GM23338 (cell line): Measurements from ENCODE around the gene SIRT7. TPM values are rescaled to one million over a fixed set of nuclear protein-coding genes. Genes with fewer than 3 reads are reported as not detected.

ENCODE experiments used
- ATAC-seq: fragments of 200-7000 bp; cut with Tn5 transposase; 3 replicates; pipeline ENCODE4 v1.9.1; 2020
- DNase-seq: peaks from one replicate; pipeline ENCODE4 v3.0.0-alpha.2; 2015; ENCODE audit warnings: low spot score
- H2AFZ ChIP-seq: fragments of 200-600 bp; sonication (generic); 2 replicates; pipeline ENCODE4 v1.8.0; 2016; ENCODE audit warnings: antibody characterized with exemption, mild to moderate bottlenecking, moderate library complexity
- H3F3A ChIP-seq: fragments of 200-600 bp; sonication (generic); replicated peaks from 2 replicates; pipeline ENCODE4 v1.8.0; 2017; ENCODE audit warnings: antibody characterized with exemption, mixed run types, low read depth
- H3K27ac ChIP-seq: fragments of 200-600 bp; sonication (generic); 2 replicates; pipeline ENCODE4 v1.6.1; 2016; ENCODE audit warnings: low read depth
- H3K27me3 ChIP-seq: fragments of 200-600 bp; sonication (generic); 2 replicates; pipeline ENCODE4 v1.8.0; 2016; ENCODE audit warnings: mild to moderate bottlenecking, mixed run types, moderate library complexity; ENCODE audit not compliant: insufficient read depth
- H3K36me3 ChIP-seq: fragments of 200-600 bp; sonication (generic); 2 replicates; pipeline ENCODE4 v1.8.0; 2016; ENCODE audit warnings: mild to moderate bottlenecking; ENCODE audit not compliant: insufficient read depth
- H3K4me1 ChIP-seq: fragments of 200-600 bp; sonication (generic); 2 replicates; pipeline ENCODE4 v1.8.0; 2016; ENCODE audit warnings: mild to moderate bottlenecking, moderate library complexity; ENCODE audit not compliant: insufficient read depth
- H3K4me2 ChIP-seq: fragments of 200-600 bp; sonication (generic); 2 replicates; pipeline ENCODE4 v1.7.1; 2017; ENCODE audit warnings: mixed run types
- H3K4me3 ChIP-seq: fragments of 200-600 bp; sonication (generic); 2 replicates; pipeline ENCODE4 v1.6.1; 2016; ENCODE audit warnings: mixed run types
- H3K79me2 ChIP-seq: fragments of 200-600 bp; sonication (generic); replicated peaks from 2 replicates; pipeline ENCODE4 v1.8.0; 2017; ENCODE audit warnings: mild to moderate bottlenecking; ENCODE audit not compliant: insufficient read depth
- H3K9me2 ChIP-seq: fragments of 200-600 bp; sonication (generic); 2 replicates; pipeline ENCODE4 v1.8.0; 2017; ENCODE audit not compliant: insufficient read depth
- H4K20me1 ChIP-seq: fragments of 200-600 bp; sonication (generic); replicated peaks from 2 replicates; pipeline ENCODE4 v1.8.0; 2017; ENCODE audit warnings: mild to moderate bottlenecking; ENCODE audit not compliant: insufficient read depth
- H3K27ac Mint-ChIP-seq: 2 replicates; pipeline ENCODE4 v1.8.0; 2020; ENCODE audit warnings: inconsistent platforms, mild to moderate bottlenecking, moderate library complexity, mixed read lengths
- H3K27me3 Mint-ChIP-seq: 3 replicates; pipeline ENCODE4 v1.8.0; 2022; ENCODE audit warnings: low read depth, mild to moderate bottlenecking, moderate library complexity, mixed read lengths, inconsistent platforms; ENCODE audit not compliant: insufficient read depth, poor library complexity
- H3K36me3 Mint-ChIP-seq: 3 replicates; pipeline ENCODE4 v1.8.0; 2021; ENCODE audit warnings: low read depth, mild to moderate bottlenecking, inconsistent platforms, moderate library complexity, mixed read lengths
- H3K4me1 Mint-ChIP-seq: 3 replicates; pipeline ENCODE4 v1.8.0; 2020; ENCODE audit warnings: mild to moderate bottlenecking, inconsistent platforms, mixed read lengths
- H3K4me3 Mint-ChIP-seq: 3 replicates; pipeline ENCODE4 v1.8.0; 2021; ENCODE audit warnings: moderate library complexity, mild to moderate bottlenecking, inconsistent platforms, mixed read lengths
- H3K9me3 Mint-ChIP-seq: 3 replicates; pipeline ENCODE4 v1.8.0; 2020; ENCODE audit warnings: moderate library complexity, mild to moderate bottlenecking, inconsistent platforms, mixed read lengths
- CREB1 ChIP-seq: fragments of 250-450 bp; sonication (Bioruptor Pico); IDR thresholded peaks from 2 replicates; pipeline ENCODE4 v1.5.0; 2020; ENCODE audit warnings: low read depth, mild to moderate bottlenecking, moderate library complexity
- CTCF ChIP-seq, 2 experiments: fragments of 200-600 bp in 1 of 2; sonication (generic) in 1 of 2; conservative IDR thresholded peaks; 2 replicates each; pipeline versions ENCODE4 v1.5.1 to v1.6.1; 2016 to 2017; ENCODE audit warnings: antibody characterized with exemption in 2 of 2, low read depth in 2 of 2, mild to moderate bottlenecking in 2 of 2, moderate library complexity in 1 of 2
- ETS1 ChIP-seq: IDR thresholded peaks from 2 replicates; pipeline ENCODE4 v1.6.1; 2016; ENCODE audit warnings: antibody characterized with exemption
- EZH2 ChIP-seq: fragments of 200-600 bp; sonication (generic); IDR thresholded peaks from one replicate; pipeline ENCODE4 v1.8.0; 2017; ENCODE audit warnings: antibody characterized with exemption, mild to moderate bottlenecking, low read depth; ENCODE audit not compliant: unreplicated experiment
- EZH2phosphoT487 ChIP-seq: fragments of 200-600 bp; sonication (generic); IDR thresholded peaks from one replicate; pipeline ENCODE4 v1.8.1; 2018; ENCODE audit warnings: antibody characterized with exemption; ENCODE audit not compliant: unreplicated experiment
- JUNB ChIP-seq: IDR thresholded peaks from one replicate; pipeline ENCODE4 v1.6.1; 2016; ENCODE audit warnings: antibody characterized with exemption; ENCODE audit not compliant: unreplicated experiment
- NANOG ChIP-seq: IDR thresholded peaks from 2 replicates; pipeline ENCODE4 v1.6.1; 2016; ENCODE audit warnings: antibody characterized with exemption, borderline replicate concordance
- POLR2AphosphoS5 ChIP-seq: IDR thresholded peaks from 2 replicates; pipeline ENCODE4 v1.6.1; 2016; ENCODE audit warnings: antibody characterized with exemption, low read depth
- REST ChIP-seq: IDR thresholded peaks from one replicate; pipeline ENCODE4 v1.6.1; 2018; ENCODE audit warnings: antibody characterized with exemption; ENCODE audit not compliant: unreplicated experiment
- STAT1 ChIP-seq: IDR thresholded peaks from one replicate; pipeline ENCODE4 v1.6.1; 2016; ENCODE audit warnings: antibody characterized with exemption; ENCODE audit not compliant: unreplicated experiment
- ZNF114 ChIP-seq: fragments of 250-450 bp; sonication (Bioruptor Pico); IDR thresholded peaks from 2 replicates; pipeline ENCODE4 v1.5.0; 2020; ENCODE audit warnings: mild to moderate bottlenecking, moderate library complexity
- ZNF331 ChIP-seq: fragments of 250-450 bp; sonication (Bioruptor Pico); IDR thresholded peaks from 2 replicates; pipeline ENCODE4 v1.5.0; 2020; ENCODE audit warnings: low read depth, mild to moderate bottlenecking, moderate library complexity
- ZNF462 ChIP-seq: fragments of 250-450 bp; sonication (Bioruptor Pico); IDR thresholded peaks from 2 replicates; pipeline ENCODE4 v1.5.0; 2020; ENCODE audit warnings: mild to moderate bottlenecking, moderate library complexity
- polyA plus RNA-seq: library from polyadenylated mRNA; unstranded; fragments of >200 nt; fragmentation: Nextera tagmentation; extraction: Ambion mirVana; gene quantifications from 2 replicates; pipeline ENCODE4 v1.2.1, GENCODE V29; 2016
- total RNA-seq: library from RNA; depleted of rRNA; stranded (reverse); fragments of >200 nt; shearing (Covaris generic); gene quantifications from 2 replicates; pipeline ENCODE4 v1.2.3, GENCODE V29; 2014

The SIRT7 gene
- total and polyA plus RNA-seq, 2 experiments from 2014 or later = 16.3 to 20.8 TPM

GRCh38 chr17:81865358-81865732, 52.6 kb downstream of the SIRT7 start:
- no peaks in the 10 kb centered on the region for H3K27me3 ChIP-seq
- H3K36me3 ChIP-seq = 0 out of 2 replicates have a peak, but pooled peaks cover 6% of the 10 kb centered on the region
- Mint-ChIP-seq H3K9me3 (peaks cover 2% of the 10 kb centered on the region; the same call in 2 of the 3 replicates), H3K4me3 (no peak overlapping the region), H3K27me3 (peaks cover 47% of the 10 kb centered on the region), H3K4me1 (peaks cover 31% of the 10 kb centered on the region), H3K27ac (no peak overlapping the region), H3K36me3 (peaks cover 38% of the 10 kb centered on the region)
- H2AFZ ChIP-seq = no peak overlapping the region
- TF ChIP-seq REST (no peak), NANOG (no peak), EZH2phosphoT487 (no peak), EZH2 (no peak), ETS1 (no peak), CTCF (conservative IDR thresholded peaks at IDR 0.05; ENCODE audit: low read depth in 2 of 2) (no peak), ZNF462 (CRISPR knock-in tag) (no peak), JUNB (no peak), POLR2AphosphoS5 (no peak), STAT1 (no peak), ZNF114 (CRISPR knock-in tag) (no peak), CREB1 (CRISPR knock-in tag) (no peak), ZNF331 (no peak)
- H4K20me1 ChIP-seq = peaks cover 30% of the 10 kb centered on the region
- DNase-seq = no peak
- peaks cover 36% of the 10 kb centered on the region for H3K79me2 ChIP-seq
- no peaks in the 10 kb centered on the region for H3K9me2 ChIP-seq
- H3F3A ChIP-seq = peaks cover 64% of the 10 kb centered on the region
- H3K4me2 ChIP-seq = no peak overlapping the region
- H3K4me3 ChIP-seq = no peak overlapping the region
- H3K4me1 ChIP-seq = peaks cover 15% of the 10 kb centered on the region
- no peak for ATAC-seq
- H3K27ac ChIP-seq = no peak overlapping the region
